GM18505 (cell line): ENCODE data around the gene HMCN2.

Source experiments
- ATAC-seq: cut with Tn5 transposase; IDR thresholded peaks from one replicate; pipeline ENCODE4 v1.9.1; 2021; ENCODE audit not compliant: unreplicated experiment
- POLR2A ChIP-seq: IDR thresholded peaks from 4 replicates; pipeline ENCODE4 v1.6.1; 2011; ENCODE audit warnings: borderline replicate concordance; ENCODE audit not compliant: insufficient read depth, insufficient read length; ENCODE audit errors: extremely low read depth

The HMCN2 gene

DNA sequence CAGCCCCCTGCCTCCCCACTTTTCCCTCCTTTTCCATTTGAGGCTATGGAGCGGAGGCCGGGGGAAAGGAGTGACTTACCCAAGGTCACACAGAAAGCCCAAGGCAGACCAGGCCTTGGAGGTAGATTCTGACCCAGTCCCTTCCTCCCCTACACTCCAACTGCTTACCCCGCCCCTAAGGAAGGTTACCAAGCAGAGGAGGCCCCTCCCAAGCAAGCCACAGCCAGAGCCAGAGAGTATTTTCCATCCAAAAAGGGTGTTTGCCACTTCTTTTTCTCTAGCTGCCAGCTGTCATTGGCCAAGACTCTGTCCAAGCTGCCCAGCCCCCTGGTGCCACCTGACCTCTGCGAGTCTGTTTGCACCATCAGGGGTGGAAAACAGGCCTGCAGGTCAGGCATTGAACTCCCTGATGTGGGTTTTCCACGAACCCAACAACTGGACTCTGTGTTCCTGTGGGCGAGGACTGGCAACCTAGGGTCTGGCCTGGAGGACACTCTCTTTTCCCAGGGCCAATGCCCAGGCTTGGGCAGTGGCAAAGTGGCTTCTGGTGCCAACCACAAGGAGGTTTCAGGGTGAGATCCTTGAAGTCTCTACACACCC is 172.9 kb downstream of the HMCN2 start:
- no peak for TF ChIP-seq POLR2A
- ATAC-seq = no peak

DNA sequence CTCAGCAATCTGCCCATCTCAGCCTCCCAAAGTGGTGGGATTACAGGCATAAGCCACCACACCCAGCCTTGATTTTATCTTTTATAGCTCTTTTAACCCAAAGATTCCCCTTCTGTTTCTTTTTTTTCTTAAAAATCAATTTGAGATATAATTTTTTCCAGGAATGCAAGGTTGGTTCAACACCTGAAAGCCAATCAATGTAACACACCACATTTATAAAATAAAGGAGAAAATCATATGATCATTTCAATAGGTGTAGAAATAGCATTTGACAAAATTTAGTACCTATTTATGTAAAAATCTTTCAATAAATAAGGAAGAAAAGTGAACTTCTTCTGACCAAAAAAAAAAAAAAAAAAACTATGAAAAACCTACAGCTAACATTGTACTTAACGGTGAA is 175.5 kb downstream of the HMCN2 start:
- no peak for ATAC-seq
- no peak for TF ChIP-seq POLR2A

DNA sequence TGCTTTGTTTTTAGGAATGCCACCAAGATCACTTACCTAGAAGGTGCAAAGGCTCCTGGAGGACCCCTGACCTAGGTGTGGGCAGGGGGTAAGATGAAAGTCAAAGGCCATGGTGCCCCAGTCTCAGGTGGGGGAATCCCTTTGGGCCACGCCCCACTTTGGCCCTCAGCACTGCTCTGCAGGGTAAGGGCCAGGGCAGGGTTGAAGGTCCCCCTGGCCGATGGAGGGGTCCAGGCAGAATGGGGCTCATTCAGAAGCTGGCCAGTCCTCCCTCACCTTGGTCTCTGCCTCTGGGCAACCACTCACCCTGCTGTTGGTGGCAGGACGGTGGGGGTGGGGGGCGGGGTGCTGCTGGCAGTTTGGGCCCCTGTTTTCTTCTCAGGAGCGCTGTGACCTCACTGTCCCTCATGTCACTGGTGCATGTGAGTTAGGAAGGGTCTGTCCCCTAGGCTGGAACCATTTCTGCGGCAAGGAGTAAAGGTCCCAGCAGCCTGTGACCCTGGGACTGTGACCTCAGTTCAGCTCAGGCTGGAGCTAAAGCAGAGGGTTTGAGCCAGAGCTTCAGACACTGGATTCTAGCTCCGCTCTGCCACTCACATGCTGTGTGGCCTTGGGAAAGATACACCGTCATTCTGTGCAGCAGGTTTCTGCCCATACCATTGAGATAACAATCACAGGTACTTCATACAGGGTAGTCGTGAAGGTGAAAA is 177.3 kb downstream of the HMCN2 start:
- TF ChIP-seq POLR2A = no peak
- ATAC-seq = no peak

DNA sequence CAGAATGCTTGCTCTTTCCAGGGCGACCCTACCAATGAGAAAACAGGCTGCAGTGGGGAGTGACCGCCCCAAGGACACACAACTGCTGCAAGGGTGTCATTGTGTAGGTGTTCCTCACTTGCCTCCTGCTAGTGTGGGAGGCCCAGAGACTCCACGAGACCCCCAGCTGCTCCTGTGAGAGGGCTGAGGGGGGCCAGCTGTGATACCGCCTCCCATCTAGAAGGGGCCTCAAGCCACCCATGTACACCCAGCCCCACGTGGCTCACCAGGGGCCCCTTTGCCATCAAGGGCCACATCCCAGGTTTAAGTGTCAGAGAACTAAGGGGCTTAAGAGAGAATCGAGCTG is 177.9 kb downstream of the HMCN2 start:
- TF ChIP-seq POLR2A = no peak
- no peak for ATAC-seq

DNA sequence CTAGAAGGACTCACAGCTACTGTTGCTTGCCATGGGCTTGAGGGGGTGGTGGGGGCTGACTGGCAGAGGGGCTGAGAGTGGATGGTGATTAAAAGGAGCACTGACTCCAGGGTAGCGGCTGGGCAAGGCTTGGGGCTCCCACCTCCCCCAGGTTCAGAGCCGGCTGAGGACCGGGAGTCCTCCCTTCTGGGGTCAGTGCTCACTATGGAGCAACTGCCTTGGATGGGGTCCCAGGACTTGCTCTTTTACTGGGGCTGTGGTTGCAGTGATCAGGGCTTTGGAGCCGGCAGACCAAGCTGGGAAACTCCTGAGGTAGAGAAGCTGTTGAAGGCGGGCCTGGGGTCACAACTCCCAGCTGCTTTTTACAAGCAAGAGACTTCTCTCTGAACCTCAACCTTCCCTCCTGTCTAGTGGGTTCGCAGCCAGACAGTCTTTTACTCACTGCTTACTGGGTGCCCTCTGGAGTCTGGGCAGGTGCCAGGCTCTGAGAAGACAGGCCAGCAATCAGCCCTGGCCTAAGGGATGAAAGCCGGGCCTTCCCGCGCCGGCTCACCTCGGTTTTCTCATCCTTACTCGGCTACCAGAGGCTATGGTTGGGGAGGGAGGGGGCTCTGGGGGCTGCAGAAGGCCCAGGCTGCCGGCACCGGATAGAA is 178.4 kb downstream of the HMCN2 start:
- no peak for ATAC-seq
- TF ChIP-seq POLR2A = no peak

DNA sequence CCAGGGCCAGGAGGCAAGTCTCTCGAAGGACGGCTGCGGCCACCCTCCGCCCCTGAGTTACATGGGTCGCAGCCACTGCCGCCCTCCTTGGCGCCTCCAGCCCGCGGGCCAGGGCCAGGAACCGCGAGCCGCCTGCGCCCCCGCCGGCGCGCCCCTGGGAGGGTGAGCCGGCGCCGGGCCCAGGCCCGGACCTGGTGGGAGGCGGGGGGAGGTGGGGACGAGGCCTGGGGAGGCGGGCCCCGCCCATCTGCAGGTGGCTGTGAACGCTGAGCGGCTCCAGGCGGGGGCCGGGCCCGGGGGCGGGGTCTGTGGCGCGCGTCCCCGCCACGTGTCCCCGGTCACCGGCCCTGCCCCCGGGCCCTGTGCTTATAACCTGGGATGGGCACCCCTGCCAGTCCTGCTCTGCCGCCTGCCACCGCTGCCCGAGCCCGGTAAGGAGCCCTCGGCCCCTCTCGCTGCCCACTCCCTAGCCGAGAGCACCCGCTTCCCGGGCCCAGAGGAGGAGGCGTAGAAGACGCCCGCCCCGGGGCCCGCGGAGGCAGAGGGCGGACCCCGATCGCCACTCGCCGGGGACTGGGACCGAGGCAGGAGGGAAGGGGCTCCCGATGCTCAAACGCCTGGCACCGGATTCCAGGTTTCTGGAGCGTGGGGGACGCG is 179.1 kb downstream of the HMCN2 start, which contains the start of gene ASS1:
Gene ASS1 (plus strand): TSS at position 397 of the 657 bp plus-strand sequence. CDS start 7,268 bp downstream, outside the sequence.
- ATAC-seq = no peak
- TF ChIP-seq POLR2A = no peak

DNA sequence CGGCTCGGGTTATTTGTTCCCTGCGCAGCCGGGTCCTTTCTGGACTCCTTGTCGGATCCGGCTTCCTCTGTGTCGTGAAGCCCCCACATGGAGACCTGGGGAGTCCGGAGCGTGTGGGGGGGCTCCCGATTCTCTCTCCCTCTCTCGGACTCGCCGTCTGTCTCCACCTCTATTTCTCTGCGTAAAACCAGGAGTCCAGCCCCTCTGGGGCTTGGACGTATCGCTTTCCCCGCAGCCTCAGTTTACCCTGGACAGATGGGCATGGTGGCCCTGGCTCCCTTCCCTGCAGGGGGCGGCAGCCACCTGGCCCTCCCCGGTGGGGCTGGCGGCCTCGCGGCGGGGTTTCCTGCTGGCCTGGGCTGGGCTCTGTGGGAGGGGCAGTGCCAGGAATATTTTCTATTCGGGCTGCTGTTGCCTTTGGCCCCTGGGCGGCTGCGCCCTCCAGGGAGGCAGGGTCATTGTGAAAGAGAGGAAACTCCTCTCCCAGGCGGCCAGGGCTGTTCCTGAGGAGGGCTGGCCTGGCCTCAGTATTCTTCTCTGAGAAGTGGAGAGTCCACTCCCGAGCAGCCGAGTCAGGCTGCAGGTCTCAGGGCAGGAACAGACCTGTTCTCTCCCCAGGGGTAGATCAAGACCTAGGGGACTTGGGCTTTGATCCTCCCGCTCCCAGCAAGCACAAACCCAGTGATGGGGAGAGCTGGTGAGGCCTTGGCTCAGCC is 179.9 kb downstream of the HMCN2 start:
- no peak for ATAC-seq
- TF ChIP-seq POLR2A = no peak

GRCh38 chr9:130446101-130446861 is 180.7 kb downstream of the HMCN2 start:
- TF ChIP-seq POLR2A = no peak
- no peak for ATAC-seq

DNA sequence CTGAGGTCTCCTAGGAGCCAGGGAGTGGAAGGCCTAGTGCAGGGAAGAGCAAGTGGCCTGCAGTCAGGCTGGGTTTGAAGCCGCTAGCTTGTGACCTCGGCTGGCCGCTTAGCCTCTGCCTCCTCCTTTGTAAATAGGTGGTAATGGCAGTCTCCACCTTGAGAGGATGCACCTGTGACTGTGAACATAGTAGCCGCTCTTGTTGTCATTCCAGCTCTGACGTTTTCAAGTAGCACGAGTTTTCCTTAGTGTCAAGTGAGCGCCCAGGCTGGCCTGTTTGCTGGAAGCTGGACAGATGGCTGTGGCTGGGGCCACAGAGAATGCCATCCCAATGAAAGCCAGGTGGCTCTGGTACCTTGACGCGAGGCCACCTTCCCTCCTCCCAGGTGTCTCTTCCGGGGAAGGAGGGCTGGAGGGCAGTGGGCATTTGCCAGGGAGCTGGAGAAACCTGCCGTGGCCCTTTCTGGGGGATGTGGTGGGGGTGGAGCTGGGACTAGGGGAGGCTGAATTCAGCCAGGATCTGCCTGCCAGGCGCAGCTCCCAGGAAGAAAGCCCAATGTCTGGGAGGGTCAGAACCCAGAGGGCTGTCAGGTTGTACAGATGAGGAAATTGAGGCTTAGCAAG is 181.7 kb downstream of the HMCN2 start:
- no peak for TF ChIP-seq POLR2A
- ATAC-seq = no peak

DNA sequence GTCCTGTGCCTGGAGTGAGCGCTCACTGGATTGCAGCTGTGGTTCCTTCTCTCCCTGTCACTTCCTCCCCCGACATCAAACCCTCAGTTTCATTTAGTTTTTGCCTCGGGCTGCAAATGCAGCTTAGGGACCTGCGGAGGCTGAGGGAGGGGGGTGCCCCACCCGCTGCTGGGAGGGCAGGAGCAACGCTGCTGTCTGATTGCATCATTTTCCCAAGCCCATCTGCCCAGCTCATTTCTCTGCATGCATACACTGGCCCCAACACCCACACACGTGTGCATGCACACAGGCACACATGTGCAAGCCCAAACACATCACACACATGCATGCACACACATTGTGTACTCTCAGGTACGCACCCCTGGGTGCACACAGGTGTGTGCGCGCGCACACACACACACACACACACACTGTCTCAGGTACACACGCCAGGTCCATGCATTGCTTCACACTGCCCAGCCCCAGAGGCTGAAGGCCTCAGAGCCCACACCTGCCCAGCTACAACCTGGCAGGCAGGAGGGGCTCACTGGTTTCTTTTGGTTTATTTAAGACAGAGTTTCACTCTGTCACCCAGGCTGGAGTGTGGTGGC is 182.6 kb downstream of the HMCN2 start:
- no peak for TF ChIP-seq POLR2A
- no peak for ATAC-seq

DNA sequence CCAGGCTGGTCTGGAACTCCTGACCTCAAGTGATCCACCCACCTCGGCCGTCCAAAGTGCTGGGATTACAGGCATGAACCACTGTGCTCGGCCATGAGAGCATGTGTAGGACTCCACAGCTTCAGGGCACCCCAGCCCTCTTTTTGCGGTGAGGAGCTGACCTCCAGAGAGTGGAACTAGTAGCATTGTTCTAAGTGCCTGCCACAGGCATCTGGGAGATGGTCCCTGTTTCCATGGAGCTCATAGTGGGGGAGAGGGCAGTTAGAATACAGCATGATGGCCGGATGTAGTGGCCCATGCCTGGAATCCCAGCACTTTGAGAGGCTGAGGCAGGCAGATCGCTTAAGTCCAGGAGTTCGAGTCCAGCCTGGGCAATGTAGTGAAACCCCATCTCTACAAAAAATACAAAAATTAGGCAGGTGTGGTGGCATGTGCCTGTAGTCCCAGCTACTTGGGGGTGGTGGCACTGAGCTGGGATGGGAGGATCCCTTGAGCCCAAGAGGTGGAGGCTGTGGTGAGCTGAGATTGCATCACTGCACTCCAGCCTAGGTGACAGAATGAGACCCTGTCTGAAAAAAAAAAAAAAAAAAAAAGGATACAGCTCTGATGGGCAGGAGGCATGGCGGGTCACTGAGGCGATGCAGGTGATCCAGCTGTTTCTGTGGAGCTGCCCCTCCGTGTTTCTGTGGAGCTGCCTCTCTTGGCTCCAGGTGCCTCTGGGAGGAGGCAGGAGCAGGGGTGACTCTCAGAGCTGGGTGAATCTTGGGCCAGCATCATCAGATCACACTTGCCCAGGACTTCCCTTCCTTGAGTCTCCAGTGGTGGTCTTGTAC is 183.4 kb downstream of the HMCN2 start:
- no peak for ATAC-seq
- TF ChIP-seq POLR2A = no peak
